C4-2B (cell line): ENCODE measurements around the gene TBC1D20.

Experiments
- CTCF ChIP-seq: fragments of 450-650 bp; conservative IDR thresholded peaks from 2 replicates; pipeline ENCODE4 v1.5.1; 2017; ENCODE audit warnings: mild to moderate bottlenecking
- ZFX ChIP-seq: fragments of 450-650 bp; IDR thresholded peaks from 2 replicates; pipeline ENCODE4 v1.6.1; 2017

- TF ChIP-seq CTCF = no peak
- no peak for TF ChIP-seq ZFX
Measured at GRCh38 chr20:507761-508332, 45.5 kb upstream of the TBC1D20 start.
